Lower leg skin (tissue), 4 donors: ENCODE measurements around the gene CPVL. TPM values are rescaled to one million over a fixed set of nuclear protein-coding genes. Genes with fewer than 3 reads are reported as not detected.
A peak's percentile ranks its signal among the peaks of the same experiment; 100 is the strongest.

Source experiments
- DNase-seq, 2 donors: peaks; one replicate each; pipeline ENCODE4 v3.0.0-alpha.2; 2019; ENCODE audit warnings: low spot score in 2 of 2
- H3K4me3 ChIP-seq: fragments of 200-600 bp; sonication (generic); 2 replicates; pipeline ENCODE4 v1.5.1; 2017; ENCODE audit warnings: mild to moderate bottlenecking, low read depth; ENCODE audit not compliant: poor library complexity, severe bottlenecking
- CTCF ChIP-seq, 3 donors: fragments of 450-650 bp; IDR thresholded peaks; one replicate each; pipeline ENCODE4 v1.5.1; 2016; ENCODE audit warnings: antibody characterized with exemption in 3 of 3, mild to moderate bottlenecking in 3 of 3, moderate library complexity in 2 of 3
- POLR2A ChIP-seq, 2 donors: fragments of 450-650 bp; IDR thresholded peaks; one replicate each; pipeline ENCODE4 v1.6.1; 2016 to 2017; ENCODE audit warnings: antibody characterized with exemption in 2 of 2, mild to moderate bottlenecking in 1 of 2, moderate library complexity in 1 of 2
- WGBS, 2 donors: methylation state at CpG; one replicate each; pipeline ENCODE4 v1.1.5; 2018; 5-methylcytosine and 5-hydroxymethylcytosine counted together
- intact Hi-C: fragments of 100-400 bp; cut with DNase I; formaldehyde crosslinking; loops from one replicate; pipeline ENCODE4 v1.15.0; 2023; ENCODE audit warnings: low total_unique reads
- total RNA-seq, 4 donors: library from RNA; depleted of rRNA; stranded (reverse); fragments of >200 nt; gene quantifications; one replicate each; pipeline ENCODE4 v1.1.0, GENCODE V29; 2016

Gene CPVL
- total RNA-seq = 10 to 100 TPM in 3 of 4 donors, 1 to 10 TPM in 1; 8.8 to 17.5 (median 12.6) TPM

DNA sequence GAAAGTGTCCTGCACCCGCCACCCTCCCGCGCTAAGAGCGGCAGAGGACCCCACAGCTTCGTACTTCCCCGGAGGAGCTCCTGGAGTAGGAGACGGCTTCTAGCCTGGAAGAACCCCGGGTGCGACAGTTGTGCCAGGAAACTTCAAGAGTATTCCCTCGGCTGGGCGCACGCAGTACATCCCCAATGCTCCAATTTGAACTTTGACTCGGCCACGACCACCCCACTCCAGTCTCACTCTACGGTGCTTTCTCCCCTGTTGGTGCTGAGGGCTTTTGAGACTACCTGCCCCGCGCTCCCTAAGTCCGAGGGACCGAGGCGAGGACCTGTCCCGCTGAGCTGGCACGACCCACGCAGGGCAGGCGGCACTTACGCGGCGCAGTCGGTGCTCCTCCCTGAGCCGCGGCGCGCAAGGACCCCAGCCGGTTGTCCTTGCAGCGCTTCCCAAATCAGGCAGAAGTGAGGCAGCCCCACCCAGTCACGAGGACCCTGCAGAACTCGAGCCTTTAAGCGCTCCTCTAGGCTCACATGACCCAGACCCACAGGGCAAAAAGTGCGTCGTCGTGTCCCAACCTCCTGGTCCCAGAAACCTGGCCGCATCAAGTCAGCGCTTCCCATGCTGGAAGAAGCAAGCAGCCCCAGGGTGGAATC, at the start of gene CPVL:
Gene CPVL, minus strand, starts transcription at position 481 of the 650 bp plus-strand sequence. CDS start 25,476 bp downstream, outside the sequence.
- H3K4me3 ChIP-seq = peak within 1 kb of the TSS; percentile 10
- TF ChIP-seq POLR2A (IDR thresholded peaks at IDR 0.05) = no peak
- intact Hi-C loops = no loop called here
- DNase-seq = peak; percentile 62 to 93
- 2 to 3% methylated on average over 35 to 41 of the region's 42 CpGs for WGBS, 2 donors

DNA sequence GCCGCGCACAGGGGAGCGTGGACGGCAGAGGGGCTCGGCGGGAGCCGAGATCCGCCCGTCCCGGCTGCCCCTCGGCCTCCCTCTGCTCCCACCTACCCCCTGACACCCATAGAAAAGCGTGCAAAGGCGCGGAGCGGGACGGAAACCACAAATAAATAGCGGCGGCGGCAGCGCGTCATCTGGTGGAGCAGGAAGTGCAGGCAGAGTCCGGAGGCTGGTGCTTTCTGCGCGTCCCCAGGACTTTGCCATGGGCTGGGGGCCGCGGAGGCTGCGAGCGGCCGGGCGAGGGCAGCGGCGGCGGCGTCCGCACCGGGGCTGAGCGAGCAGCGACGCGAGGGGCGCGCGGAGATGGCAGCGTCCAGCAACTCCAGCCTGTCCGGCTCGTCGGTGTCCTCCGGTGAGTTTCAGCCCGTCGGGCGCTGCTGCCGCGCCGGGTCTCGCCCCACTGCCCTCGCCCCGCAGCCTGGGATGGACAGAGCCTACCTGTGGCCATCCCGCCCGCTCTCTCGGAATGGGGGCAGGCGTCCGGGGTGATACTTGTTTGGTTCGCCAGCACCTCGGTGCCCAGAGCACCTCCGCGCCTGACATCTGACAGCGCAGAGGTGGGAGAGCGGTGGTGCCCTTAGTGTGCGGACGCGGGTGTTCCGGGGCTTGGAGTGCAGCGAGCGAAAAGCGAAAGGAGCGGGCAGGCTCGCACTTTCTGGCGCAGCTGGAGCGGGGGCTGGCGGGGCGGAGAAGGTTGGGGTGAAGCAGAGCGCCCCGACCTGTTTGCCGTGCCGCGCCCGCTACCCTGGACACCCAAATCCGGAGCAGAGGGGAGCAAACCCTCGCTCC, 48.5 kb upstream of the CPVL start, which contains the start of gene CHN2:
Gene CHN2, plus strand, starts transcription at position 182 of the 834 bp plus-strand sequence.
- intact Hi-C loops = loop anchor here (5.0 kb wide), 1 partner anchor 212 kb away; no protein-coding TSS in a partner anchor
- DNase-seq = peak; percentile 53 to 91
- 0 to 1% methylated on average over 10 to 17 of the region's 89 CpGs for WGBS, 2 donors
- H3K4me3 ChIP-seq = peak within 1 kb of the TSS; percentile 52
- TF ChIP-seq POLR2A (IDR thresholded peaks at IDR 0.05) (no peak), CTCF (IDR thresholded peaks at IDR 0.05) (no peak)

DNA sequence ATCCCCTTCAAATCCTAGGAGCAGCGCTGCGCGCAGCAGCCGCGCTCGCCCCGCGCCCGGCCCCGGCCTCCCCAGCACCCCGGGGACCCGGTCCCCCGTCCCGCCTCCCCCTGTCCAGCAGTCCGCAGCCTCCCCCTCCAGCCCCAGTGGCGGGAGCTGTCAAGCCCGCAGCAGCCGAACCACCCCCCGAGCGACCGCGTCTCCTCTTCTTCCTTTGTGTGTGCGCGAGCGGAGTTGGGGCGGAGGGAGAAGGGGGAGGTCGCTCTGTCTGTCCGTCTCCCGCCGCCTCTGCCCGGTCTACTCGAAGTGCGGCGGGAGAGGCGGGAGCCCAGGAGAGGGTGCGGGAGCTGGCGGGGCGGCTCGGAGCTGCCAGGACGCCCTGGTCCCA, 47.9 kb upstream of the CPVL start:
- intact Hi-C loops = loop anchor here (5.0 kb wide), 1 partner anchor 213 kb away; no protein-coding TSS in a partner anchor
- 1 to 3% methylated on average over 18 to 20 of the region's 40 CpGs for WGBS, 2 donors
- TF ChIP-seq POLR2A (IDR thresholded peaks at IDR 0.05) (no peak), CTCF (IDR thresholded peaks at IDR 0.05) (no peak)
- DNase-seq = peak in 1 of 2 donors; percentile 85
- H3K4me3 ChIP-seq = peak overlapping the region; percentile 52

DNA sequence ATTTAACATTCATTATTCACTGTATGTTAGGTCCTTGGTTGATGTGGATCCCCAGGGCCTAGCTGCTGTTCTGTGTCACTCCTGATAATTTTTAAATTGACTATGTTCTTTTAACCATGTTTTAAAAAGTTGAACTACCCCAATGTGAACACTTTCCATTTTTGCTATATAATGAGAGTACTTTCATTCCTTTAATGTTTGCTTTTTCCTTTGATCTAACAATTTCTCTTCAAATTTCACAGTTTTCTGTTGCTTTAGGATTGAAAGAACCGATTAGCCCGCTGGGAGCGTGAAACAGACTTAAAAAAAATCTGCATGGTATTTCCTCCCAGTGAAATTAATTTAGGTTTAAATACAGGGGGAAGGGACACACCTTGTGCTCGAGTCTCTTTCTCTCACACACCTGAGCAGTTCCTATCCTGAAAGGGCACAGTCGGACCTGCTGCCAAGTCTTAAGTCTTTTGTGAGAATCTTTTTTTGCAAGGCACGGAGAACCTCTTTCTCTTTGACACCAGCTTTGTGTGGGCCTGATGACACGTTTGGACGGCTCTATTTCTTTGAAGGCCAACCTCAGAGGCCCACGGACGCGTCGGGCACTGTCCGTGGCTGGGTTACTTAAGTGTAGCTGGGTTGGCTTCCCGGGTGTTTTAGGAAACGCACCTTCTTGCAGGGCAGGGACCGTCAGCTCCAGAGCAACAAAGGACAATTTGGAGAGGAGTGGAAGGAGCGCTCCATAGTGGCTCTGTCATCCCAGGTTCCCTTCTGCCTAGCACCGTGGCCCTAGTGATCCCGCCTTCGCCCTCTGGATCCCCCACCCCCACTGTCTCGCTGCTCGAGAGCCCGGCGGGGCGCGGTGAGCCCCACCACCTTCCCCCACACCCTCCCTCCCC, 47.2 kb upstream of the CPVL start:
- no peak overlapping the region for H3K4me3 ChIP-seq
- 34 to 44% methylated on average over 17 to 22 of the region's 26 CpGs for WGBS, 2 donors
- intact Hi-C loops = loop anchor here (5.0 kb wide), 1 partner anchor 214 kb away; no protein-coding TSS in a partner anchor
- no peak for DNase-seq
- TF ChIP-seq CTCF (IDR thresholded peaks at IDR 0.05) = no peak
- no peak for TF ChIP-seq POLR2A (IDR thresholded peaks at IDR 0.05)

GRCh38 chr7:29192811-29193210, 46.5 kb upstream of the CPVL start:
- intact Hi-C loops = loop anchor here (5.0 kb wide), 1 partner anchor 214 kb away; no protein-coding TSS in a partner anchor

More at GRCh38 chr7:29192811-29193210, 46.5 kb upstream of the CPVL start:
- no peak overlapping the region for H3K4me3 ChIP-seq
- no peak for DNase-seq
- TF ChIP-seq CTCF (IDR thresholded peaks at IDR 0.05) = no peak
- TF ChIP-seq POLR2A (IDR thresholded peaks at IDR 0.05) = no peak
- WGBS, 2 donors = 88 to 92% methylated on average over 8 of the region's 8 CpGs
